A673 (cell line): ENCODE data around the gene SMARCA2.

ENCODE experiments used
- EZH2 ChIP-seq: fragments of 200-600 bp; sonication (generic); IDR thresholded peaks from 2 replicates; pipeline ENCODE4 v1.6.1; 2017; ENCODE audit warnings: borderline replicate concordance, low read depth, mild to moderate bottlenecking, mixed read lengths, antibody characterized with exemption, low read length; ENCODE audit not compliant: poor library complexity, severe bottlenecking
- TF ChIP-seq, protein P1 (sequence below): fragments of 300-800, 200-600 bp; sonication (generic); conservative IDR thresholded peaks from 2 replicates; pipeline ENCODE4 v1.5.1; 2017; ENCODE audit warnings: low read depth, mild to moderate bottlenecking, antibody characterized with exemption, low read length, moderate library complexity, mixed read lengths

DNA sequence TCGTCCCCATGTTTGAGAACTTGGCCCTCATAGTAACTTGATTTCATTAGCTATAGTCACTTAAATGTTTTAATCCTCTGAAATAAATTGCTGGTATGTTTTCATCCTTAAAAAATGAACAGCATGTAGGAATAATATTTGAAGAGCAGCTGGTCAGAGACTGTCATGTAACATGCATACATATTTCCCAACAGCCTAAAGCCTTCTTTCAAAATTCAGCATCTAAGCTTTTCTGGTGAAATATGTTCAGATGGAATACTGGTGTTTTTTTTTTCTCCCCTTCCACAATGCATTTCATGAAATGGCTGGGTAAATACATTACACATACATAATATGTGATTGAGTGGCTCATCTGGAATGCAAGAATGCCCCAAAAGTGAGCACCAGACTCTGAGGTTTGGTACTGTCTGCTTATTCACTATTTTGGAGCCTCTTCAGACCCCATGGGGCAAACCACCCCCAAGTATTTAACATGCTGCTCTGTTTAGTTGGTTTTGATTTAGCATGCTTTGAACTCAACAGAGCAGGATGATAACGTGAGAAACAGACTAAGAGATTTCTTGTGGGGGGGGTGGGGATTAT is 94.0 kb downstream of the SMARCA2 start:
- TF ChIP-seq, protein P1, sequence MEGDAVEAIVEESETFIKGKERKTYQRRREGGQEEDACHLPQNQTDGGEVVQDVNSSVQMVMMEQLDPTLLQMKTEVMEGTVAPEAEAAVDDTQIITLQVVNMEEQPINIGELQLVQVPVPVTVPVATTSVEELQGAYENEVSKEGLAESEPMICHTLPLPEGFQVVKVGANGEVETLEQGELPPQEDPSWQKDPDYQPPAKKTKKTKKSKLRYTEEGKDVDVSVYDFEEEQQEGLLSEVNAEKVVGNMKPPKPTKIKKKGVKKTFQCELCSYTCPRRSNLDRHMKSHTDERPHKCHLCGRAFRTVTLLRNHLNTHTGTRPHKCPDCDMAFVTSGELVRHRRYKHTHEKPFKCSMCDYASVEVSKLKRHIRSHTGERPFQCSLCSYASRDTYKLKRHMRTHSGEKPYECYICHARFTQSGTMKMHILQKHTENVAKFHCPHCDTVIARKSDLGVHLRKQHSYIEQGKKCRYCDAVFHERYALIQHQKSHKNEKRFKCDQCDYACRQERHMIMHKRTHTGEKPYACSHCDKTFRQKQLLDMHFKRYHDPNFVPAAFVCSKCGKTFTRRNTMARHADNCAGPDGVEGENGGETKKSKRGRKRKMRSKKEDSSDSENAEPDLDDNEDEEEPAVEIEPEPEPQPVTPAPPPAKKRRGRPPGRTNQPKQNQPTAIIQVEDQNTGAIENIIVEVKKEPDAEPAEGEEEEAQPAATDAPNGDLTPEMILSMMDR, result no peak
- TF ChIP-seq EZH2, result no peak
